OCI-LY7 (cell line): Measurements from ENCODE around the gene AMIGO1. TPM values are rescaled to one million over a fixed set of nuclear protein-coding genes. Genes with fewer than 3 reads are reported as not detected.

Experiments used
- BruUV-seq: library from RNA; stranded (reverse); fragments of 400-500 nt; replicated peaks from 2 replicates; lab custom pipeline; 2021; lab: Mats Ljungman, UMichigan
- CTCF ChIA-PET: fragments of 300-600 bp; sonication (Branson Sonifier 250); formaldehyde crosslinking; loops from one replicate; lab custom pipeline; 2022; ENCODE audit warnings: antibody characterized with exemption; ENCODE audit not compliant: unreplicated experiment; lab: Charles Lee
- POLR2A ChIA-PET: fragments of 300-600 bp; sonication (Branson Sonifier 250); formaldehyde crosslinking; loops from one replicate; lab custom pipeline; 2022; ENCODE audit warnings: antibody characterized with exemption; lab: Charles Lee
- DNase-seq: peaks from one replicate; pipeline ENCODE4 v3.0.0-alpha.2; 2015; ENCODE audit warnings: low spot score
- H2AFZ ChIP-seq: fragments of 200-600 bp; sonication (generic), shearing (Covaris generic); 2 replicates; pipeline ENCODE4 v1.6.1; 2014; ENCODE audit warnings: mild to moderate bottlenecking, antibody characterized with exemption, low read length, moderate library complexity
- H3K27ac ChIP-seq: fragments of 200-600 bp; sonication (generic); 2 replicates; pipeline ENCODE4 v1.5.1; 2014; ENCODE audit warnings: mixed run types, low read depth, mild to moderate bottlenecking, moderate library complexity, low read length, inconsistent platforms; ENCODE audit not compliant: poor library complexity, severe bottlenecking
- H3K36me3 ChIP-seq: fragments of 200-600 bp; sonication (generic); 2 replicates; pipeline ENCODE4 v1.6.1; 2014; ENCODE audit warnings: mild to moderate bottlenecking, antibody characterized with exemption, low read length, moderate library complexity, mixed read lengths; ENCODE audit not compliant: insufficient read depth
- H3K4me1 ChIP-seq: fragments of 200-600 bp; sonication (generic); 2 replicates; pipeline ENCODE4 v1.5.1; 2014; ENCODE audit warnings: mild to moderate bottlenecking, low read length; ENCODE audit not compliant: insufficient read depth, poor library complexity, severe bottlenecking
- H3K4me2 ChIP-seq: fragments of 200-600 bp; sonication (generic); 2 replicates; pipeline ENCODE4 v1.6.1; 2014; ENCODE audit warnings: mild to moderate bottlenecking, low read length
- H3K4me3 ChIP-seq: fragments of 200-600 bp; sonication (generic); 2 replicates; pipeline ENCODE4 v1.5.1; 2014; ENCODE audit warnings: mild to moderate bottlenecking, low read depth, low read length; ENCODE audit not compliant: poor library complexity, severe bottlenecking
- H3K79me2 ChIP-seq: fragments of 200-600 bp; sonication (generic); 2 replicates; pipeline ENCODE4 v1.6.1; 2016; ENCODE audit warnings: low read depth, mild to moderate bottlenecking, low read length, moderate library complexity, mixed read lengths; ENCODE audit not compliant: insufficient read depth
- H3K9me2 ChIP-seq: fragments of 200-600 bp; sonication (generic); 2 replicates; pipeline ENCODE4 v1.6.1; 2016; ENCODE audit warnings: mild to moderate bottlenecking, low read length, mixed read lengths; ENCODE audit not compliant: insufficient read depth
- H3K9me3 ChIP-seq: fragments of 200-600 bp; sonication (generic); 2 replicates; pipeline ENCODE4 v1.6.1; 2014; ENCODE audit warnings: mild to moderate bottlenecking, mixed run types, low read length, mixed read lengths
- H4K20me1 ChIP-seq: fragments of 200-600 bp; sonication (generic); 2 replicates; pipeline ENCODE4 v1.6.1; 2014; ENCODE audit warnings: mild to moderate bottlenecking, antibody characterized with exemption, low read length, moderate library complexity, mixed read lengths; ENCODE audit not compliant: insufficient read depth
- CTCF ChIP-seq: fragments of 200-600 bp; sonication (generic); conservative IDR thresholded peaks from 2 replicates; pipeline ENCODE4 v1.5.1; 2014; ENCODE audit warnings: mild to moderate bottlenecking, antibody characterized with exemption, low read length, moderate library complexity, mixed read lengths
- EZH2phosphoT487 ChIP-seq: fragments of 200-600 bp; sonication (generic); IDR thresholded peaks from 2 replicates; pipeline ENCODE4 v1.6.1; 2018; ENCODE audit warnings: low read depth, borderline replicate concordance, mild to moderate bottlenecking, mixed run types, antibody characterized with exemption, low read length, moderate library complexity, mixed read lengths
- intact Hi-C: fragments of 100-400 bp; cut with micrococcal nuclease; formaldehyde crosslinking; loops from one replicate; pipeline ENCODE4 v1.10.0; 2022; ENCODE audit not compliant: unreplicated experiment
- total RNA-seq, 2 experiments: library from RNA; depleted of rRNA in 1 of 2; stranded (reverse); fragments of >200 nt in 1 of 2; shearing (Covaris generic) in 1 of 2; gene quantifications; 2 replicates each; pipeline ENCODE4 v1.2.3, GENCODE V29; 2014 to 2022

AMIGO1 gene
- total RNA-seq, 2 experiments from 2014 or later, result 0.15 to 0.16 TPM

GRCh38 chr1:109529881-109530456, 20.4 kb upstream of the AMIGO1 start:
- H3K4me3 ChIP-seq, result no peak overlapping the region
- no TSS peak for BruUV-seq

GRCh38 chr1:109528712-109529111, 19.2 kb upstream of the AMIGO1 start:
- TF ChIP-seq CTCF, result no peak
- no peak for TF ChIP-seq EZH2phosphoT487
- Histone ChIP-seq H3K9me3 (no peaks in the 10 kb centered on the region), H2AFZ (no peak overlapping the region), H3K4me1 (peaks cover 6% of the 10 kb centered on the region), H3K27ac (no peak overlapping the region), H3K79me2 (no peaks in the 10 kb centered on the region), H3K4me3 (no peak overlapping the region), H3K9me2 (no peaks in the 10 kb centered on the region), H3K36me3 (no peaks in the 10 kb centered on the region), H3K4me2 (no peak overlapping the region), H4K20me1 (no peaks in the 10 kb centered on the region)
- DNase-seq, result no peak
- ChIA-PET CTCF (no interaction called here), POLR2A (interaction anchor here (0.7 to 1.0 kb wide), 2 partner anchors 16 to 22 kb away, joined by 3 read pairs; no protein-coding TSS in a partner anchor)
- no TSS peak for BruUV-seq
- intact Hi-C loops, result no loop called here

More at GRCh38 chr1:109529881-109530456, 20.4 kb upstream of the AMIGO1 start:
- Histone ChIP-seq H3K27ac (no peak overlapping the region), H3K79me2 (no peaks in the 10 kb centered on the region), H3K36me3 (no peaks in the 10 kb centered on the region), H4K20me1 (no peaks in the 10 kb centered on the region), H3K9me3 (no peaks in the 10 kb centered on the region), H3K9me2 (no peaks in the 10 kb centered on the region), H3K4me1 (peaks cover 6% of the 10 kb centered on the region), H3K4me2 (no peak overlapping the region), H2AFZ (no peak overlapping the region)
- intact Hi-C loops, result no loop called here
- no peak for TF ChIP-seq CTCF
- no peak for TF ChIP-seq EZH2phosphoT487
- ChIA-PET POLR2A (interaction anchor here (0.9 to 1.6 kb wide), 5 partner anchors 11 to 247 kb away, joined by 3 to 6 read pairs (median 4); partner anchors contain the start of genes GNAI3 and PSRC1), CTCF (interaction anchor here (1.0 to 1.2 kb wide), 3 partner anchors 17 to 40 kb away, joined by 3 to 5 read pairs (median 4); partner anchors contain the start of gene AMIGO1)
- no peak for DNase-seq
